Stimulated activated CD4-positive, alpha-beta T cell treated with anti-CD3 and anti-CD28 coated beads, Interleukin-4, amount 100 ng/mL, for 24 hours (primary cell): ENCODE measurements around the gene RAB30.
"Not testable (repeated sequence)": the region's sequence is repeated elsewhere in the genome, so short reads cannot be mapped to it uniquely, and the experiment has no call there.

ENCODE experiments used
- DNase-seq: peaks from one replicate; pipeline ENCODE4 v3.0.0-alpha.2; 2020

RAB30 gene

DNA sequence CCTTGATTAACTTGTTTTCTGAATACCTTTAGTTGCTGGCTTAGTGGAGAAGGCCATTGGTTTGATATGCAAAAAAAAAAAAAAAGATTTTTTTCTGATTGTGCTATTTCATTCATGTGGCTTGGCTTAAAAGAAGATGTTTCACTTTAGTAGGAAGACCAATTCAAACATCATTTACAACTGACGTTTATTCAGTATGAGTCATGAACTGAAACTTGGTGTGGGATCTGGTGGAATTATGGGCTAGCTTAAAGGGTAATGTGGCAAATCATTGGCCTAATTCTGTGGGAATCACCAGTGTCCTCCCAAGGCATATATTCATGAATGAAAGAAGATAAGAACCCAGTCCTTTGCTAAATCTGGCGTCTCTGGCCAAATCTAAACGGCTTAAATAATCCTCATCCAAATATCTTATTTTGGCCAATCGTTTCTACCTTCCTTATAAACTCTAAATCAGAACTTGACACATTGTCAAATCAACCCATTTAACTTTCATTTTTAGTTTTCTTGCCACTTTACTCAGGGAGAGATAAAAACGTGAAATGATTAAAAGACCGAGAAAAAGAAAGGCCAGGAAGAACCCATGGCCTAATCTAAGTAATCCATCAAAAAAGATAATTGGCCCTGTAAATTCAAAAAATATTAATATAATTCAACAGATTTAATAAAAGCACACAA, 93.1 kb downstream of the RAB30 start:
- DNase-seq, result peak; percentile 30

- DNase-seq, result no peak
Measured at GRCh38 chr11:82976786-82977185, 94.9 kb downstream of the RAB30 start.

GRCh38 chr11:82975882-82976281, 95.8 kb downstream of the RAB30 start:
- no peak for DNase-seq

GRCh38 chr11:82974851-82975250, 96.8 kb downstream of the RAB30 start:
- no peak for DNase-seq

DNA sequence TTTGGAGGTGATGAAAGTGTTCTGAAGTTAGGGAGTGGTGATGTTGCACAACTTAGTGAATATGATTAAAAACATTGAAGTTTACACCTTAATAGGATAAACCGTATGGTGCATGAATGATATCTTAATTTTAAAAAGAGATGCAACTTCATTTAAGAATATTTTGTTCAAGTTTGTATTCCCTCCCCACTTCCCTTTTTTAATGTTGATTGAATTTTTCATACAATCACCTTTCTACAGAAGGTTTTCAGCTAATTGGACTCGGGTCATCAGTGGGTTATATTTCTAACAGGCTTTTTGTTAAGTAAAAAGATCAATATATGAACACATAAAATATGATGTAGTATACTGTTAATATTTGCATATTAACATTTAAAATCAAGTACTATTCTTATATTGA, 97.6 kb downstream of the RAB30 start:
- DNase-seq, result no peak

- DNase-seq, result no peak
Measured at GRCh38 chr11:82972103-82972502, 99.6 kb downstream of the RAB30 start.

- DNase-seq, result peak; percentile 30
Measured at GRCh38 chr11:82971519-82971946, 100.2 kb downstream of the RAB30 start.

DNA sequence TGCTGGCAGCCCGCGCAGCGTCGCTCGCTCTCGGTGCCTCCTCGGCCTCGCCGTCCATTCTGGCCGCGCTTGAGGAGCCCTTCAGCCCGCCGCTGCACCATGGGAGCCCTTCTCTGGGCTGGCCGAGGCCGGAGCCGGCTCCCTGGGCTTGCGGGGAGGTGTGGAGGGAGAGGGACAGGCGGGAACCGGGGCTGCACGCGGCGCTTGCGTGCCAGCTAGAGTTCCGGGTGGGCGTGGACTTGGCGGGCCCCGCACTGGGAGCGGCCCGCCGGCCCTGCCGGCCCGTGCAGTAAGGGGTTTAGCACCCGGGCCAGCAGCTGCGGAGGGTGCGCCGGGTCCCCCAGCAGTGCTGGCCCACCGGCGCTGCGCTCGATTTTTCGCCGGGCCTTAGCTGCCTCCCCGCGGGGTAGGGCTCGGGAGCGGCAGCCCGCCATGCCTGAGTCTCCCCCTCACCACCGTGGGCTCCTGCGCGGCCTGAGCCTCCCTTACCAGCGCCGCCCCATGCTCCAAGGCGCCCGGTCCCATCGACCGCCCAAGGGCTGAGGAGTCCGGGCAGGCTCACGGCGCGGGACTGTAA, 101.1 kb downstream of the RAB30 start:
- not testable (repeated sequence) for DNase-seq

- no peak for DNase-seq
Measured at GRCh38 chr11:82969811-82970210, 101.9 kb downstream of the RAB30 start.

GRCh38 chr11:82967381-82967780, 104.3 kb downstream of the RAB30 start:
- DNase-seq, result no peak

GRCh38 chr11:82962021-82962420, 109.7 kb downstream of the RAB30 start:
- DNase-seq, result not testable (repeated sequence)

- DNase-seq, result no peak
Measured at GRCh38 chr11:82960779-82961143, 110.9 kb downstream of the RAB30 start.

- peak; percentile 44 for DNase-seq
Measured at GRCh38 chr11:82959987-82960778, 111.5 kb downstream of the RAB30 start.

GRCh38 chr11:82955736-82956453, 115.8 kb downstream of the RAB30 start:
- peak; percentile 43 for DNase-seq

DNA sequence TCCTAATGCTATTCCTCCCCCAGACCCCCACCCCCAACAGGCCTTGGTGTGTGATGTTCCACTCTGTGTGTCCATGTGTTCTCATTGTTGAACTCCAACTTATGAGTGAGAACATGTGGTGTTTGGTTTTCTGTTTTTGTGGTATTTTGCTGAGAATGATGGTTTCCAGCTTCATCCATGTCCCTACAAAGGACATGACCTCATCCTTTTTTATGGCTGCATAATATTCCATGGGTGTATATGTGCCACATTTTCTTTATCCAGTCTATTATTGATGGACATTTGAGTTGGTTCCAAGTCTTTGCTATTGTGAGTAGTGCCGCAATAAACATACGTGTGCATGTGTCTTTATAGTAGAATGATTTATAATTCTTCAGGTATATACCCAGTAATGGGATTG, 121.2 kb downstream of the RAB30 start:
- DNase-seq, result not testable (repeated sequence)

DNA sequence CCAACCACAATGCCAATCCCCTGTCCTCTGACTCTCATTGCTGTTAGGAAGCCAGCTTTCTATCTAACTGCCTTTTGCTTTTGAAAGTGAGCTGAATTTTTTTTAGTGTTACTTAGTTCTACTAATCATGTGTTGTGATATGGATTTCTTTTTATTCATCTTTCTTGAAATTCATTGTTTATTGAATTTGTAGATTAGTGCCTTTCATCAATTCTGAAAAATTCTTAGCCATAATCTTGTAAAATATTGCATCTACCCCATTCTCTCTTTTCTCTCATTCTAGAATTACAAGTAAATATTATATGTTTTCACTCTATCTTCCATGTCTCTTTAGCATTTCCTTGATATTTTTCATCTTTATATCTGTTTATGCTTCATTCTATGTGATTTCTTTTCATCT, 122.3 kb downstream of the RAB30 start:
- no peak for DNase-seq

- DNase-seq, result no peak
Measured at GRCh38 chr11:82945682-82946081, 126.0 kb downstream of the RAB30 start.

DNA sequence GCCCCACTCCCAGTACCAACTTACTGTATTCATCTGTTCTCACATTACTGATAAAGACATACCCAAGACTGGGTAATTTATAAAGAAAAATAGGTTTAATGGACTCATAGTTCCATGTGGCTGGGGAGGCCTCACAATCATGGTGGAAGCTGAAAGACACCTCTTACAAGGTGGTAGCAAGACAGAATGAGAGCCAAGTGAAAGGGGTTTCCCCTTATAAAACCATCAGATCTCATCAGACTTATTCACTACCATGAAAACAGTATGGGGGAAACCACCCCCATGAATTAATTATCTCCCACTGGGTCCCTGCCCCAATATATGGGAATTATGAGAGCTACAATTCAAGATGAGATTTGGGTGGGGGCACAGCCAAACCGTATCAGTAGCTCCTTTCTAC, 126.7 kb downstream of the RAB30 start:
- DNase-seq, result not testable (repeated sequence)

DNA sequence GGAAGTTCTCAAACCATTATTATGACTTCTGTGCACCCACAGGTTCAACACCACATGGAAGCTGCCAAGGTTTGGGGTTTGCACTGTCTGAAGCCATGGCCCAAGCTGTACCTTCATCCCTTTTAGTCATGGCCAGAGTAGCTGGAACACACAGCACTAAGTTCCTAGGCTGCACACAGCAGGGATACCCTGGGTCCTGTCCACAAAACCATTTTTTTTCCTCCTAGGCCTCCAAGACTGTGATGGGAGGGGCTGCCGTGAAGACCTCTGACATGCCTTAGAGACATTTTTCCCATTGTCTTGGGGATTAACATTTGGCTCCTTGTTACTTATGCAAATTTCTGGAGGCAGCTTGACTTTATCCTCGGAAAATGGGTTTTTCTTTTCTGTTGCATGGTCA, 127.5 kb downstream of the RAB30 start:
- no peak for DNase-seq

DNA sequence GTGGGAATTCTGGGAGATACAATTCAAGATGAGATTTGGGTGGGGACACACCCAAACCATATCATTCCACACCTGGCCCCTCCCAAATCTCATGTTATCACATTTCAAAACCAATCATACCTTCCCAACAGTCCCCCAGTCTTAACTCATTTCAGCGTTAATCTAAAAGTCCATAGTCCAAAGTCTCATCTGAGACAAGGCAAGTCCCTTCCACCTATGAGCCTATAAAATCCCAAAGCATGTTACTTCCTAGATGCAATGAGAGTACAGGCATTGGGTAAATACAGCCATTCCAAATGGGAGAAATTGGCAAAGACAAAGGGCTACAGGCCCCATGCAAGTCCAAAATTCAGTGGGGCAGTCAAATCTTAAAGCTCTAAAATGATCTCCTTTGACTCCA, 128.3 kb downstream of the RAB30 start:
- DNase-seq, result not testable (repeated sequence)

GRCh38 chr11:82942376-82942775, 129.3 kb downstream of the RAB30 start:
- DNase-seq, result no peak

GRCh38 chr11:82939456-82939855, 132.2 kb downstream of the RAB30 start:
- DNase-seq, result no peak

GRCh38 chr11:82937554-82937953, 134.1 kb downstream of the RAB30 start:
- no peak for DNase-seq
